ENCODE data around the gene GNAI3. TPM values are rescaled to one million over a fixed set of nuclear protein-coding genes. Genes with fewer than 3 reads are reported as not detected.

The GNAI3 gene
- polyA plus RNA-seq, 1 experiment, result 4.7 TPM

DNA sequence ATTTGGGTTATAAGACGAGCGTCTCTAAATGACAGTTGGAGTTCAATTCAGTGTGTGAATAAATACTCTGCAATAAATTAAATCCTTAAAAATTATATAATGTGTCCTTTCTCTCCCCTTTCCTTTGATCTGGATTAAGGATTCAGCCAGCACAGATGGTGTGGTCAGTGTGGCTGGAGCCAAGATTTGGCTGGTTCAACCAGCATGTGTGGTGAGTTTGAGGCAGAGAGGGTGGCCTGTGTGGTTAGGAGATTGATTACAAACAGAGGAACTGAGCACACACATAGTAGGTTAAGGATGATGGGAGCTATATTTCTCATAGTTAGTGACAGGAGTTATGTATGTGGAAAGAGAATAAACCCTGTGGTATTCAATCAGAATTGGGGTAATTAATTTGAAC, 24.7 kb upstream of the GNAI3 start:
- POLR2A ChIA-PET, result interaction anchor here (0.5 kb wide), 1 partner anchor 252 kb away, joined by 15 read pairs; no protein-coding TSS in a partner anchor
- CTCF ChIA-PET, result interaction anchor here (2.8 to 26.3 kb wide), 2 partner anchors 8 to 26 kb away, joined by 42 to 1371 read pairs; partner anchors contain the start of genes AMIGO1, ATXN7L2 and CYB561D1
- TF ChIP-seq, protein P1, sequence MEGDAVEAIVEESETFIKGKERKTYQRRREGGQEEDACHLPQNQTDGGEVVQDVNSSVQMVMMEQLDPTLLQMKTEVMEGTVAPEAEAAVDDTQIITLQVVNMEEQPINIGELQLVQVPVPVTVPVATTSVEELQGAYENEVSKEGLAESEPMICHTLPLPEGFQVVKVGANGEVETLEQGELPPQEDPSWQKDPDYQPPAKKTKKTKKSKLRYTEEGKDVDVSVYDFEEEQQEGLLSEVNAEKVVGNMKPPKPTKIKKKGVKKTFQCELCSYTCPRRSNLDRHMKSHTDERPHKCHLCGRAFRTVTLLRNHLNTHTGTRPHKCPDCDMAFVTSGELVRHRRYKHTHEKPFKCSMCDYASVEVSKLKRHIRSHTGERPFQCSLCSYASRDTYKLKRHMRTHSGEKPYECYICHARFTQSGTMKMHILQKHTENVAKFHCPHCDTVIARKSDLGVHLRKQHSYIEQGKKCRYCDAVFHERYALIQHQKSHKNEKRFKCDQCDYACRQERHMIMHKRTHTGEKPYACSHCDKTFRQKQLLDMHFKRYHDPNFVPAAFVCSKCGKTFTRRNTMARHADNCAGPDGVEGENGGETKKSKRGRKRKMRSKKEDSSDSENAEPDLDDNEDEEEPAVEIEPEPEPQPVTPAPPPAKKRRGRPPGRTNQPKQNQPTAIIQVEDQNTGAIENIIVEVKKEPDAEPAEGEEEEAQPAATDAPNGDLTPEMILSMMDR (IDR thresholded peaks at IDR 0.05; ENCODE audit: insufficient read depth, low read depth, low read length), result no peak
- DNase-seq (ENCODE audit: low read depth), result no peak
- Histone ChIP-seq H3K36me3 (ENCODE audit: control insufficient read depth, insufficient read depth, low read length) (no peaks in the 10 kb centered on the region), H3K27me3 (ENCODE audit: control insufficient read depth, insufficient read depth, low read length) (no peaks in the 10 kb centered on the region), H3K4me3 (ENCODE audit: low read depth, low read length) (no peak overlapping the region)

DNA sequence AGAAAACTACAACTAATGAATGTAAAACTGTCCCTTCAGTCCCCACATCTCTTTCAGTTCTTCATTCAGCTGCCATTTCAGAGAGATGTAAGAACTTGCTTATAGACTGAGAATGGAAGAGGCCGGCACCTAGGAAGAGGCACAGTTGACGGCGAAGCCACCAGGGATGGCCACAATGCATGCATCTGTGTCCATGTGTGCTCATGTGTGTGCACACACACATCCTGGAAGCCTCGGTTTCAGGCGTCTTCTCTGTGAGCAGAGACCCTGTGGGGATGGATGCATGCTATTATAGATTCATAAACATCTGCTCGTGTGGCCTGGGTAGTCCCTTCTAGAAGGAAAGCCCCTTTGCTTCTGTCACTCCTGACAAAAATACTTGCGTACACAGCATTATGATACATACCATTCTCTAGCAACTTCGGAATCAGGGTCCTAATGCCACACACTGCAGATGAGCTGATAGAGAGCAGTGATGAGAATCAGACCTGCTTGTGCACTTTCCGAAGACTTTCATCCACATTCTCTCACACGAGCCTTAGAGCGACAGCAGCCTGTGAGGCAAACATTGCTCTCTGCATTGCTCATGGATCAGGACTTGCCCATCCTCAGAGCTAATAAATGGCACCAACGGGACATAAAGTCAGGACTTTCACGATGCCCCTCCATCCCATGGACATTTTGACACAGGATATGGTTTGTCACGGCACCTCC, 21.2 kb upstream of the GNAI3 start:
- Histone ChIP-seq H3K4me3 (ENCODE audit: low read depth, low read length) (no peak overlapping the region), H3K36me3 (ENCODE audit: control insufficient read depth, insufficient read depth, low read length) (no peaks in the 10 kb centered on the region), H3K27me3 (ENCODE audit: control insufficient read depth, insufficient read depth, low read length) (no peaks in the 10 kb centered on the region)
- CTCF ChIA-PET, result interaction anchor here (26.3 kb wide), 1 partner anchor 29 kb away, joined by 1371 read pairs; the partner anchor contains the start of genes AMIGO1, ATXN7L2 and CYB561D1
- no peak for DNase-seq (ENCODE audit: low read depth)
- POLR2A ChIA-PET, result no interaction called here
- TF ChIP-seq, protein P1 (IDR thresholded peaks at IDR 0.05; ENCODE audit: insufficient read depth, low read depth, low read length), result no peak

DNA sequence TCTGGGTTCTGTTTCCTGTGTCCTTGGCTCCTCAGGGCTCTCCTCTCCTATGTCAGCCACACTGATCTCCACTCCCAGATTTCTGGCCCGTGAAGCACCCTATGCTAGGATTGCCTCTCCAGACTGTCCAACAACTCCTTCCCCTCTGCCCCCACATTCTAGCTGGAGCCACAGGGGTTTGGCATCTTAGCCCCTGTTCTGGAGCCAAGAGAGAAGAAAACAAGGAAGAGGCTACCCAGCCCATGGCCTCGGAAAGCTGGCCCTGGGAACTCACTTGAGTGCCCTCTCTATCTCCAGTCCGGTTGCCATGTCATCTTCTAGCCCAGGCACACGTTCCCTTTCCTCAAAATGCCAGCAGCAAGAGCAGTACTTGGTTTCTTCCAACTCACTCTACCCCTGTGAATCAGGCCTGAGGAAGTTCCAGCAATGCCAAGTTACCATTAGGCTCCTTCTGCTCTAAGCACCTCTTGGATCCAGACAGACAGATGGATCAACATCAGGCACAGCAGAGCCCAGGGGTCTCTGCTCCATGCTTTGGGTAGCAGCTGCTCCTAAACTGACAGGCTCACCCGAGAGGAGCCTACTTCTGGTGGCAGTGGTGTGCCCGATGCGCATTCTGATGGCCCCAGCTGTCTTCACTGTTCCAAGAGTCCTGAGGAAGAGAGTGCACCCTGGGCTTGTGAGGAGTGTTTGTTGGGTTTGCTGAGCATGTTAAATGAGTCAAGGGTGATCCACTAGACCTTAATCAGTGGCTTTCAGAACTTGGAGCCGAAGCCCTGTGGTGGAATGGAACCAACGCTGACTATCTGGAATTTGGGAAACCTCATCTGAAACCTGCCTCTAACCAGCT, 20.3 kb upstream of the GNAI3 start:
- DNase-seq (ENCODE audit: low read depth), result no peak
- H3K27me3 ChIP-seq (ENCODE audit: control insufficient read depth, insufficient read depth, low read length), result no peaks in the 10 kb centered on the region
- ChIA-PET CTCF (interaction anchor here (1.1 to 26.3 kb wide), 4 partner anchors 8 to 102 kb away, joined by 3 to 1371 read pairs (median 6); partner anchors contain the start of genes AMIGO1, ATXN7L2, CYB561D1 and SYPL2), POLR2A (no interaction called here)
- no peak overlapping the region for H3K4me3 ChIP-seq (ENCODE audit: low read depth, low read length)
- no peaks in the 10 kb centered on the region for H3K36me3 ChIP-seq (ENCODE audit: control insufficient read depth, insufficient read depth, low read length)
- TF ChIP-seq, protein P1 (IDR thresholded peaks at IDR 0.05; ENCODE audit: insufficient read depth, low read depth, low read length), result no peak

DNA sequence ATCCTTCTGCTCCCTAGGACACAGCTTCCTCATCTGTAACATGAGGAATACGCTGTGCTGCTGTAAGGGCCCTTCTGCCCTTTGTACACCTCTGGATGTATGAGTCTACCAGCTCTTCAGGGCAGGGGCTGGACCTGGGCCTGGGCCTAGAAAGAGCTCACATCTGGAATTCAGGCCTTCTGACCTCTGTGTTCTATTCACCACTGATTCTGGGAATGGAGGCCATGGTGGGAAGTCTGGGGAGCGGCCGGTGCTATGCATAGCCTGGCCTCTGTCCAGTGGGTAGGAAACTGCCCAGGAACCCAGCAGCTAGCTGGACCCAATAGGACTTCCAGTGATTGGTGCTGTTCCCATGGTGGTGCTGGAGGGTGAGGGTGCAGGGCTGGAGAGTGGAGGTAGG, 19.7 kb upstream of the GNAI3 start:
- no peak overlapping the region for H3K4me3 ChIP-seq (ENCODE audit: low read depth, low read length)
- CTCF ChIA-PET, result interaction anchor here (1.1 to 26.3 kb wide), 5 partner anchors 9 to 265 kb away, joined by 3 to 1371 read pairs (median 4); partner anchors contain the start of genes AMIGO1, ATXN7L2, CYB561D1 and SYPL2
- no peaks in the 10 kb centered on the region for H3K27me3 ChIP-seq (ENCODE audit: control insufficient read depth, insufficient read depth, low read length)
- no peak for DNase-seq (ENCODE audit: low read depth)
- no peaks in the 10 kb centered on the region for H3K36me3 ChIP-seq (ENCODE audit: control insufficient read depth, insufficient read depth, low read length)
- TF ChIP-seq, protein P1 (IDR thresholded peaks at IDR 0.05; ENCODE audit: insufficient read depth, low read depth, low read length), result no peak
- POLR2A ChIA-PET, result interaction anchor here (0.5 kb wide), 1 partner anchor 95 kb away, joined by 3 read pairs; no protein-coding TSS in a partner anchor
